ENCODE measurements around the gene PTMS. TPM values are rescaled to one million over a fixed set of nuclear protein-coding genes. Genes with fewer than 3 reads are reported as not detected.
A peak's percentile ranks its signal among the peaks of the same experiment; 100 is the strongest.

The PTMS gene
- total and polyA plus RNA-seq, 9 of the 15 experiments (the other 6 are each of a cell fraction or from before 2014, with no cell fraction given): 5.1 to 287 (median 78.5) TPM

DNA sequence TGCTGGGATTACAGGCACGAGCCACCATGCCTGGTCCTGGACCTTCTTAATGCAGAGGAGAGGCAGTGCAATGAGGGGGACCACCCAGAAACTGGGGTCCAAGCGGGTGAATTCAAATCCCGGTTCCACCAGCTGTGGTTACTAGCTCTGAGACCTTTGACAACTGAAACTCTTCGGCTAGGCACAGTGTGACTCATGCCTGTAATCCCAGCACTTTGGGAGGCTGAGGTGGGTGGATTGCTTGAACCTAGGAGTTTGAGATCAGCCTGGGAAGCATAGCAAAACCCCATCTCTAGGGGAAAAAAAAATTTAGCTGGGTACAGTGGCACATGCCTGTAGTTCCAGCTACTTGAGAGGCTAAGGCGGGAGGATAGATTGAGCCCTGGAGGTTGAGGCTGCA, 18.1 kb downstream of the PTMS start:
- FAIRE-seq (peak; percentile 55), ATAC-seq (no peak), DNase-seq (ENCODE audit: extremely low read depth in 1 of 4, low spot score in 3 of 4) (no peak)
- H2AFZ ChIP-seq (ENCODE audit: low read depth, low read length): no peak overlapping the region
- in situ Hi-C loops (cut with MboI): no loop called here
- H3K4me3 ChIP-seq: no peak overlapping the region
- H3K9ac ChIP-seq (ENCODE audit: insufficient read depth in 1 of 2, low read depth in 2 of 2, low read length in 2 of 2): no peak overlapping the region
- BruUV-seq (replicated peaks): no TSS peak
- no peaks in the 10 kb centered on the region for H3K27me3 ChIP-seq (ENCODE audit: control insufficient read depth in 2 of 2, insufficient read depth in 2 of 2, low read length in 2 of 2)
- POLR2A ChIA-PET: interaction anchor here (0.6 to 1.7 kb wide), 2 partner anchors 21 to 188 kb away, joined by 3 to 4 read pairs; no protein-coding TSS in a partner anchor
- no peaks in the 10 kb centered on the region for H3K9me3 ChIP-seq (replicated peaks; ENCODE audit: control insufficient read depth, insufficient read depth, low read depth, low read length)
- CTCF ChIA-PET (ENCODE audit: low intra/inter-chr PET ratio): no interaction called here
- intact Hi-C loops (cut with micrococcal nuclease): no loop called here
- H3K9me1 ChIP-seq (ENCODE audit: control insufficient read depth, insufficient read depth, low read length): no peaks in the 10 kb centered on the region
- peaks cover under 1 to 4% of the 10 kb centered on the region in 2 experiments; a peak in 3 of 5 replicates for H3K4me1 ChIP-seq (replicated peaks in 1 of 2; ENCODE audit: control insufficient read depth in 2 of 2, insufficient read depth in 2 of 2, low read length in 2 of 2)
- no peaks in the 10 kb centered on the region for H3K79me2 ChIP-seq (ENCODE audit: control insufficient read depth, insufficient read depth, low read length)
- WGBS (ENCODE audit: insufficient coverage, low coverage, missing lambda C conversion rate): 24% methylated on average over 5 of the region's 5 CpGs
- H3K4me2 ChIP-seq (ENCODE audit: insufficient read depth, low read length): no peak overlapping the region
- no peak overlapping the region for H3K27ac ChIP-seq (ENCODE audit: extremely low read depth, low read depth, low read length)
- H3K36me3 ChIP-seq (ENCODE audit: control insufficient read depth, insufficient read depth, low read length): no peaks in the 10 kb centered on the region
- no peaks in the 10 kb centered on the region for H4K20me1 ChIP-seq (replicated peaks; ENCODE audit: control insufficient read depth, insufficient read depth, low read length)
- TF ChIP-seq MEIS2 (IDR thresholded peaks at IDR 0.05; ENCODE audit: partially characterized antibody) (no peak), PHB (CRISPR knock-in tag; IDR thresholded peaks at IDR 0.05) (no peak), TRIM28 (IDR thresholded peaks at IDR 0.05) (no peak), REST (IDR thresholded peaks at IDR 0.05; ENCODE audit: borderline replicate concordance) (no peak), REST (CRISPR knock-in tag; IDR thresholded peaks at IDR 0.05; ENCODE audit: low read depth) (no peak)
- TF ChIP-seq, protein P1, sequence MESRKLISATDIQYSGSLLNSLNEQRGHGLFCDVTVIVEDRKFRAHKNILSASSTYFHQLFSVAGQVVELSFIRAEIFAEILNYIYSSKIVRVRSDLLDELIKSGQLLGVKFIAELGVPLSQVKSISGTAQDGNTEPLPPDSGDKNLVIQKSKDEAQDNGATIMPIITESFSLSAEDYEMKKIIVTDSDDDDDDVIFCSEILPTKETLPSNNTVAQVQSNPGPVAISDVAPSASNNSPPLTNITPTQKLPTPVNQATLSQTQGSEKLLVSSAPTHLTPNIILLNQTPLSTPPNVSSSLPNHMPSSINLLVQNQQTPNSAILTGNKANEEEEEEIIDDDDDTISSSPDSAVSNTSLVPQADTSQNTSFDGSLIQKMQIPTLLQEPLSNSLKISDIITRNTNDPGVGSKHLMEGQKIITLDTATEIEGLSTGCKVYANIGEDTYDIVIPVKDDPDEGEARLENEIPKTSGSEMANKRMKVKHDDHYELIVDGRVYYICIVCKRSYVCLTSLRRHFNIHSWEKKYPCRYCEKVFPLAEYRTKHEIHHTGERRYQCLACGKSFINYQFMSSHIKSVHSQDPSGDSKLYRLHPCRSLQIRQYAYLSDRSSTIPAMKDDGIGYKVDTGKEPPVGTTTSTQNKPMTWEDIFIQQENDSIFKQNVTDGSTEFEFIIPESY (CRISPR knock-in tag; IDR thresholded peaks at IDR 0.05): no peak
- TF ChIP-seq, protein P2, sequence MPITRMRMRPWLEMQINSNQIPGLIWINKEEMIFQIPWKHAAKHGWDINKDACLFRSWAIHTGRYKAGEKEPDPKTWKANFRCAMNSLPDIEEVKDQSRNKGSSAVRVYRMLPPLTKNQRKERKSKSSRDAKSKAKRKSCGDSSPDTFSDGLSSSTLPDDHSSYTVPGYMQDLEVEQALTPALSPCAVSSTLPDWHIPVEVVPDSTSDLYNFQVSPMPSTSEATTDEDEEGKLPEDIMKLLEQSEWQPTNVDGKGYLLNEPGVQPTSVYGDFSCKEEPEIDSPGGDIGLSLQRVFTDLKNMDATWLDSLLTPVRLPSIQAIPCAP (CRISPR knock-in tag; IDR thresholded peaks at IDR 0.05; ENCODE audit: borderline replicate concordance): no peak
- TF ChIP-seq, protein P3, sequence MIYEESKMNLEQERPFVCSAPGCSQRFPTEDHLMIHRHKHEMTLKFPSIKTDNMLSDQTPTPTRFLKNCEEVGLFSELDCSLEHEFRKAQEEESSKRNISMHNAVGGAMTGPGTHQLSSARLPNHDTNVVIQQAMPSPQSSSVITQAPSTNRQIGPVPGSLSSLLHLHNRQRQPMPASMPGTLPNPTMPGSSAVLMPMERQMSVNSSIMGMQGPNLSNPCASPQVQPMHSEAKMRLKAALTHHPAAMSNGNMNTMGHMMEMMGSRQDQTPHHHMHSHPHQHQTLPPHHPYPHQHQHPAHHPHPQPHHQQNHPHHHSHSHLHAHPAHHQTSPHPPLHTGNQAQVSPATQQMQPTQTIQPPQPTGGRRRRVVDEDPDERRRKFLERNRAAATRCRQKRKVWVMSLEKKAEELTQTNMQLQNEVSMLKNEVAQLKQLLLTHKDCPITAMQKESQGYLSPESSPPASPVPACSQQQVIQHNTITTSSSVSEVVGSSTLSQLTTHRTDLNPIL (CRISPR knock-in tag; IDR thresholded peaks at IDR 0.05): no peak
- TF ChIP-seq, protein P4, sequence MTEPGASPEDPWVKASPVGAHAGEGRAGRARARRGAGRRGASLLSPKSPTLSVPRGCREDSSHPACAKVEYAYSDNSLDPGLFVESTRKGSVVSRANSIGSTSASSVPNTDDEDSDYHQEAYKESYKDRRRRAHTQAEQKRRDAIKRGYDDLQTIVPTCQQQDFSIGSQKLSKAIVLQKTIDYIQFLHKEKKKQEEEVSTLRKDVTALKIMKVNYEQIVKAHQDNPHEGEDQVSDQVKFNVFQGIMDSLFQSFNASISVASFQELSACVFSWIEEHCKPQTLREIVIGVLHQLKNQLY (CRISPR knock-in tag; conservative IDR thresholded peaks at IDR 0.05): no peak

Data from K562 (cell line).